HFFc6 (cell line): ENCODE results near the gene CSTA. TPM values are rescaled to one million over a fixed set of nuclear protein-coding genes. Genes with fewer than 3 reads are reported as not detected.

Experiments
- DNase-seq: peaks from one replicate; pipeline ENCODE4 v3.0.0-alpha.2; 2018
- H3K27ac Mint-ChIP-seq: 2 replicates; pipeline ENCODE4 v1.8.0; 2020; ENCODE audit warnings: mild to moderate bottlenecking, mixed read lengths
- H3K27me3 Mint-ChIP-seq: 2 replicates; pipeline ENCODE4 v1.8.0; 2021; ENCODE audit warnings: mild to moderate bottlenecking, moderate library complexity, mixed read lengths; ENCODE audit not compliant: insufficient read depth
- H3K36me3 Mint-ChIP-seq: 2 replicates; pipeline ENCODE4 v1.8.0; 2021; ENCODE audit warnings: low read depth, mixed read lengths
- H3K4me1 Mint-ChIP-seq: 2 replicates; pipeline ENCODE4 v1.8.0; 2020; ENCODE audit warnings: low read depth, mixed read lengths
- H3K4me3 Mint-ChIP-seq: 2 replicates; pipeline ENCODE4 v1.8.0; 2020; ENCODE audit warnings: mild to moderate bottlenecking, moderate library complexity, mixed read lengths
- H3K9me3 Mint-ChIP-seq: 2 replicates; pipeline ENCODE4 v1.8.0; 2020; ENCODE audit warnings: mild to moderate bottlenecking, mixed read lengths
- total RNA-seq, 6 experiments: library from RNA; stranded (reverse); fragmentation: NEBNext Ultra II Directional; extraction: Animal tissue kit (Norgen Biotek cat#: 25700); gene quantifications; 2 replicates in 1 of 6; 3 replicates in 5 of 6; pipeline ENCODE4 v1.2.3, GENCODE V29; 2021
- TF ChIP-seq, protein P1 (sequence below): fragments of 200-600 bp; sonication (generic); IDR thresholded peaks from 2 replicates; pipeline ENCODE4 v1.5.0; 2021; ENCODE audit warnings: antibody characterized with exemption, mild to moderate bottlenecking

The CSTA gene
- total RNA-seq, 6 experiments from 2014 or later, result 0.29 to 0.88 (median 0.49) TPM

DNA sequence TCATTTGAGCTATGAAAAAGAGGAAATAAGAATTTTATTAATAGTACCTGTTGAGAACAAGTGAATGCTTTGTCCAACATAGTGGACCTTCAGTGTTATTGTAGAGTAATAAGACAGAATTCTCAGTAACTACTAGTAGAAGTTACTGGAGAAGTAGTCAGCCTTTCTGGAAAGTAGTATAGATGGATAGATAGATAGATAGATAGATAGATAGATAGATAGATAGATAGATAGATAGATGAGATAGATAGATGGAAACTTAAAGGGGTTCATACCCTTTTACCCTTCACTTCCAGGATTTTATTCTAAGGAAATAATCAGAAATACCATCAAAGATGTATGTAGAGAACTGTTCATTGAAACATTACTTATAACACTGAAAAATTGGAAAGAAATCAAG, 64.1 kb downstream of the CSTA start:
- peaks cover 4% of the 10 kb centered on the region; the same call in 1 of the 2 replicates for H3K36me3 Mint-ChIP-seq
- TF ChIP-seq, protein P1, sequence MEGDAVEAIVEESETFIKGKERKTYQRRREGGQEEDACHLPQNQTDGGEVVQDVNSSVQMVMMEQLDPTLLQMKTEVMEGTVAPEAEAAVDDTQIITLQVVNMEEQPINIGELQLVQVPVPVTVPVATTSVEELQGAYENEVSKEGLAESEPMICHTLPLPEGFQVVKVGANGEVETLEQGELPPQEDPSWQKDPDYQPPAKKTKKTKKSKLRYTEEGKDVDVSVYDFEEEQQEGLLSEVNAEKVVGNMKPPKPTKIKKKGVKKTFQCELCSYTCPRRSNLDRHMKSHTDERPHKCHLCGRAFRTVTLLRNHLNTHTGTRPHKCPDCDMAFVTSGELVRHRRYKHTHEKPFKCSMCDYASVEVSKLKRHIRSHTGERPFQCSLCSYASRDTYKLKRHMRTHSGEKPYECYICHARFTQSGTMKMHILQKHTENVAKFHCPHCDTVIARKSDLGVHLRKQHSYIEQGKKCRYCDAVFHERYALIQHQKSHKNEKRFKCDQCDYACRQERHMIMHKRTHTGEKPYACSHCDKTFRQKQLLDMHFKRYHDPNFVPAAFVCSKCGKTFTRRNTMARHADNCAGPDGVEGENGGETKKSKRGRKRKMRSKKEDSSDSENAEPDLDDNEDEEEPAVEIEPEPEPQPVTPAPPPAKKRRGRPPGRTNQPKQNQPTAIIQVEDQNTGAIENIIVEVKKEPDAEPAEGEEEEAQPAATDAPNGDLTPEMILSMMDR, result no peak
- no peak overlapping the region for H3K27ac Mint-ChIP-seq
- DNase-seq, result no peak
- no peaks in the 10 kb centered on the region for H3K27me3 Mint-ChIP-seq
- H3K9me3 Mint-ChIP-seq, result no peaks in the 10 kb centered on the region
- peaks cover 25% of the 10 kb centered on the region for H3K4me1 Mint-ChIP-seq
- no peak overlapping the region for H3K4me3 Mint-ChIP-seq

DNA sequence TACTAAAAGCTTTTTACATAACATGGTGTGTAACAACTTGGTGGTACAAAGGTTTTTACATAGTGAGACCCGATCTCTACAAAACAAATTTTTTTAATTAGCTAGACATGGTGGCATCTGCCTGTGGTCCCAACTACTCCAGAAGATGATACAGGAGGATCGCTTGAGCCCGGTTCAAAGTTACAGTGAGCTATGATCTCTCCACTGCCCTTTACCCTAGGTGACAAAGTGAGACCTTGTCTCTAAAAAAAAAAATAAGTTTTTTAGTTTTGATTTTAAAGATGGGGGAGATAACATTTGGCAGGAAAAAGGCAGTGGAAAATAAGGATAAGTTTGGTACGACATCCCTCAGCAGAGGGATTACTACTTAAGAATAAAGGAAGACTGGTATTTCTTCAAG, 64.8 kb downstream of the CSTA start:
- H3K36me3 Mint-ChIP-seq, result peaks cover 4% of the 10 kb centered on the region; the same call in 1 of the 2 replicates
- no peaks in the 10 kb centered on the region for H3K27me3 Mint-ChIP-seq
- TF ChIP-seq, protein P1, result no peak
- H3K9me3 Mint-ChIP-seq, result no peaks in the 10 kb centered on the region
- H3K27ac Mint-ChIP-seq, result no peak overlapping the region
- H3K4me3 Mint-ChIP-seq, result no peak overlapping the region
- H3K4me1 Mint-ChIP-seq, result peaks cover 28% of the 10 kb centered on the region
- DNase-seq, result no peak

DNA sequence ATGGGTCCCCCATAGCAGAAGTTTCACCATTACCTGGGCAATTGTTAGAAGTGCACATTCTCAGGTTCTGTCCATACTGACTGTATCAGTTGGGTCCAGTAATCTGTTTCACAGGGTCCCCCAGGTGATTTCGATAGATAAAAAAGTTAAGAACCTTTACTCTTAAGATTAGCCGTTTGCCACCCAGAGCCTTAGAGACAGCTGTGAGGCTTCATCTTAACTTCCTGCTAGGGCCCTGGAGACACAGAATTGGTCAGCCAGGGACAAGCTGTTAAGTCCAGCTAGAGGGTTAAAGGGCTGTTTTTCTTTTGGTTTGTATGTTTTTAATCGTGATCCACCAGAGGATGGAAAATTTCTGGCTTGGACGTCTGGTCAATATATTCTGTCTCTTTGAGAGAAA, 65.6 kb downstream of the CSTA start:
- Mint-ChIP-seq H3K4me3 (no peak overlapping the region), H3K9me3 (no peaks in the 10 kb centered on the region), H3K36me3 (peaks cover 4% of the 10 kb centered on the region; the same call in 1 of the 2 replicates), H3K27ac (no peak overlapping the region), H3K4me1 (peaks cover 30% of the 10 kb centered on the region), H3K27me3 (no peaks in the 10 kb centered on the region)
- DNase-seq, result no peak
- TF ChIP-seq, protein P1, result no peak

Other genes with a start within 250 kb of the CSTA start
- under 1 TPM in 1 of 6 experiments, not detected in 5; 0.03 TPM for gene CASR, start 141.6 kb upstream of the CSTA start, total RNA-seq
- 10 to 100 TPM; 29.8 to 43.6 (median 40.6) TPM for gene MIX23, start 58.0 kb downstream of the CSTA start, total RNA-seq
- 10 to 100 TPM; 28.4 to 37.5 (median 31.5) TPM for gene FAM162A, start 58.9 kb downstream of the CSTA start, total RNA-seq
- 1 to 10 TPM; 4.6 to 5.8 (median 5.4) TPM for gene WDR5B, start 90.8 kb downstream of the CSTA start, total RNA-seq
- 100 to 1,000 TPM in 3 of 6 experiments, 10 to 100 TPM in 3; 93.5 to 105 (median 98.1) TPM for gene KPNA1, start 189.7 kb downstream of the CSTA start, total RNA-seq
- 10 to 100 TPM in 3 of 6 experiments, 1 to 10 TPM in 3; 5.2 to 11.0 (median 9.7) TPM for gene PARP9, start 239.1 kb downstream of the CSTA start, total RNA-seq
- gene DTX3L, start 239.1 kb downstream of the CSTA start, total RNA-seq, result 10 to 100 TPM in 5 of 6 experiments, 1 to 10 TPM in 1; 6.2 to 16.7 (median 15.6) TPM